Inferior parietal cortex (tissue), 1 donor: ENCODE measurements around the gene SLC22A2.

ENCODE experiments used
- DNase-seq: peaks from one replicate; pipeline ENCODE4 v3.0.0-alpha.2; 2016; ENCODE audit errors: extremely low spot score

The SLC22A2 gene

DNA sequence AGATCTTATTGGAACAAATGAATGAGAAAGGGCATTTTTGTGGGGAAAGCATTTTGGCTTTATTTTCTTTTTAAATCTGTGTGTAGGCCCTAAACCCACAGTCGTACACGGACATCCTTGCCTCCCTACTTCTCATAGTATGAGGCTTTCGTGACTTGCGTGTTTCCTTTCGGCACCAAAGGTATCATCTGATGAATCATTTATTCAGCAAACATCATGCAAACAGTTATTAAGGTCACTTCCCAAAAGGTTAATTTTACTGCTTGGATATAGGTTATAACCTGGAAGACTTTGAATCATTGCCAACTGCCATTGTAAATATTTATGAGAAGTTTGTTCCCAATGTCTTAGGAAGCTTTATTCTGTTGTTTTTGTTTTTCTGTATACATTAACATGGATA lies 15.1 kb upstream of the SLC22A2 start:
- no peak for DNase-seq

DNA sequence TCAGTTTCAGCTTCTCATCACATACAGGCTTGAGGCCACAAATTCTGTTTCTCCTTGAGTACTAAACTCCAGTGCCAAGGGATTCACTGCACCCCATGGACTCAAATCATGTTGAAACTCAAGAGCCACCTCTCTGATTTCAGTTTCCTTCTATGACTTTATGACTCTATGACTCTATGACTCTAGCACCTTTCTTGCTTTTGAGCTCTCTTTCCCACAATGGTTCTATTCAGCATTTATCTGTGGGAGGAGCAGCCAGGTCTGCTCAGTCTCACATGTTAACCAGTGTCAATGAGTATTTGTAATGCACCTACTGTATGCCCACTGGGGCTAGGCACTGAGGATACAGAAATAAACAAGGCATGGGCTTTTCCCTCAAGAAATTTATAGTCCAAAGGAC lies 14.6 kb upstream of the SLC22A2 start:
- DNase-seq, result no peak

DNA sequence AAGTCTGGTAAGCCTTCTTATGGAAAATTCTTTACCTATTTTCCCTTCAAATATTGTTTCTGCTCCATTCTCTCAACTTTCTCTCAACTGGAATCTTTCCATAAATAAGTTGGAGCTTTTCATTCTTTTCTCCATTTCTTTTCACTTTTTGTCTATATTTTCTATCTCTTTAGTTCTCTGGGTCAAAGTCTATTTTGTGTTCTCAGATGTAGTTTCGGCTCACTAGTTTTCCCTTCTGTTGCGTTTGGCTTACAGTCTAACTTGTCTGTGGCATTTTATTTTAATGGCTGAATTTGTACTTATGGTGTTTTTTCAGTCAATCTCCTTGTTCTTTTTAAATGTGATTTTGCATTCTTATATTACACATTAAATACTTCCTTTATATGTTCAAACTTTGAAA lies 14.1 kb upstream of the SLC22A2 start:
- DNase-seq, result no peak

DNA sequence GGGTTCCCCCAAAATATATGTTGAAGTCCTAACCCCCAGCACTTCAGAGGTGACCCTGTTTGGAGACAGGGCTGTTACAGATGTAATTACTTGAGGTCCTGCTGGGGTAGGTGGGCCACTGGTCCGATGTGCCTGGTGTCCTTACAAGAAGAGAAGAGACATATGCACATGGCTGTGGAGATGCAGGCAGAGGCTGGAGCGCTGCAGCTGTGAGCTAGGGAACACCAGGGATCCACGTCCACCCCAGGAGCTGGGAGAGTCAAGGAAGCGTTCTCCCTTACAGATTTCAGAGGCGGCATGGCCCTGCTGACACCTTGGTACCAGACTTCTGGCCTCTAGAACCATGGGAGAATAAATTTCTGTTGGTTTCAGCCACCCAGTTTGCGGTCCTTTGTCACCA lies 11.7 kb upstream of the SLC22A2 start:
- DNase-seq, result no peak

DNA sequence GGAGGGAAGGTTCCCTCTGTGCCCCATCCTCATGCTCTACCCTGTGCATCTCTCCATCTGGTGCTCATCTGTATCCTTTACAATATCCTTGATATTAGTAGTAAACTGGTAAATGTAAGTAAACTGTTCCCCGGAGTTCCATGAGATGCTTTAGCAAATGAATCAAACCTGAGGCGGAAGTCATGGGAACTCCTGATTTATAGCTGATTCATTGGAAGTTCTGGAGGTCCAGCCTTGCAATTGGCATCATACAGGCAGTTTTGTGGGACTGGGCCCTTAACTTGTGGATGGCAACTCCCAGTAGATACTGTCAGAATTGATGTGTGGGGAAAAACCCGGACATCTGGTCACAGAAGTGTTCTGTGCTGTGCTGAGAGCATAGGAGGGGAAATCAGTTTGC lies 11.2 kb upstream of the SLC22A2 start:
- no peak for DNase-seq

DNA sequence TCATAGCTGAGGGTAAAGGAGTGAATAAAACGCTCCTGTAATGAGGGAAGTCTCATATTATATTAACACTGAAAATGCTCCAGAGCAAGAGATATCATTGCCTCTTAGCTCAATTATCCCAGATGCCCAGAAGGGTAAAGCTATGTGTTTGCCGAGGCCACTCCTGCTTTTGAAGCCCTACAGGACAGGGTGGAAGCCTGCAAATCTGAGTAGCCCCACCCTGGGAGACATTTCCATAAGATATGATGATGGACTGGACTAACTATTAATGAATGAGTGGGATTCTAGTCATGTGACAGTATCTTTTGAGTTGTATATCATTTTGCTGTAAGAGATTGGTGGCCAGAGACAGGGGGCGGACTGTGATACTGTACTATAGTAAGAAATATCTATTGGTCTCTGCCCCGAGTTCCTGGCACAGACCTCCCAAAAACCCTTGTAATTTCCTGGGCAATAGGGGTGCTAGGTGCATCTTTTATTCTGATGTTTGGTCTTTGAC lies 10.5 kb upstream of the SLC22A2 start:
- no peak for DNase-seq

DNA sequence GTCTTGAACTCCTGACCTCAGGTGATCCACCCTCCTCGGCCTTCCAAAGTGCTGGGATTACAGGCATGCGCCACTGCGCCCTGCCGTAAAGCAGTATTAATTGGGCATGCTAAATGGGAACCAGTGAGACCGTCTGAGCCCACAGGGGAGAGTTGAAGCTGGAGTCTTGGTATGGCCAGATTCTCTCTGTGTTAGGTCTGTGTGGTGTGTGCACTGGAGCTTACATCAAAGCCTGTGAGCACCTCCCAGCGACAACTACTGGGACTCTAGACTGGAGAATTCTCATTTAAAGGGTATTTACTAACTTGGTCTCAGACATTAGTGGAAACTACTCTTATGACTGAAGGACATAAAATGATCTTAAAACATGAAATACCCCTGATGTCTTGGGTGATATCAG lies 8.5 kb upstream of the SLC22A2 start:
- DNase-seq, result no peak

DNA sequence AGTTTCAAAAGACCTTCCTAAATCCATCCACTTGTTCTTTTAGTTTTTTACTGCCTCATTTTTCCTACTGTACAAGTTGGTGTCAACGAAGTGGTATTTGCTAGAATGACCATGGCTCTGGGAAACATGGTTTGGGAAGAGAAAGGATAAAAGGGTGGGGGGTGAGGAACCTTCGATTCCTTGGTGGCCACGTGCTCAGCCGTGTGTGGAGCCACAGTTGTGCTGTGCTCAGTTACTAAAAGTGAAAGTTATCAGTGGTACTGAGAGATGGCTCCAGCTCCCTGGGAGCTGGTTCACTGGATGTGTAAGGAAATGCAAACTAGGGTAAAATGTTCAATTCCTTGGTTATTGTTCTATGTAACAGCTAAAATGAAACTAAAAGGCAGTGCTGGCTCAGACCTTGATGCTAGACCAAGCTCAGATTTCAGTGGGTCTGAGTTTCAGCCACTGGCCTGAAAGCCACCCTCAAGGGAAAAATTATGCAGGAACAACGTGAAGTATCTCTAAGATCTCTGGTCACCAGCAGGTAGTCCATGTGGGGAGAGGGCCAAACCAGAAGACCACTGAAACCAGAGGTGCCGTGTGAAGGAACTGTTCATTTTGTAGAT lies 7.4 kb upstream of the SLC22A2 start:
- no peak for DNase-seq

DNA sequence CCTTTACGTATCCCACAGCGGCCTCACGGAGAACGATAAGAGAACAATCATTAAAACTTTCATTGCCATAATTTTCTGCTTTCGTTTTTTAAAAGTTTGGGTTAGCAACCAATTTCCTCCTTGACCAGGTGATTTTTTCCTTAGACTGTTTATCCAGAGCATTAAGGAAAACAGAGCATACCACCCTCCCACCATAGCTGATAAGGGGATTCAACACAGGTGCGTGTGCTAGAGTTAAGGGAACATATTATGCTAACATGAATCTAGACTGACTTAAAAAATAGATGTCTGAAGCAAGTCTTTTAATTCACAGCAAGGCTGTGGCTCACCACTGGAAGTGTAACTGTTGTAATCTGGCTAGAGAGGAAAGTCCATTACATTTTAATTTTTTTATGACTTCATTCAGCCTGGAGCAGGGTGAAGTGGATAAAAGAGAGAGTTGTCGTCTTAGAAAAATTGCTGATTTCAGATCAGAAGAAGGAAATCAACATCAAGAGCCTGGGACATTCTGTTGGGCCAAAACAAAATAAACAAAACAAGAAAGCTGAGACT lies 5.5 kb upstream of the SLC22A2 start:
- no peak for DNase-seq

DNA sequence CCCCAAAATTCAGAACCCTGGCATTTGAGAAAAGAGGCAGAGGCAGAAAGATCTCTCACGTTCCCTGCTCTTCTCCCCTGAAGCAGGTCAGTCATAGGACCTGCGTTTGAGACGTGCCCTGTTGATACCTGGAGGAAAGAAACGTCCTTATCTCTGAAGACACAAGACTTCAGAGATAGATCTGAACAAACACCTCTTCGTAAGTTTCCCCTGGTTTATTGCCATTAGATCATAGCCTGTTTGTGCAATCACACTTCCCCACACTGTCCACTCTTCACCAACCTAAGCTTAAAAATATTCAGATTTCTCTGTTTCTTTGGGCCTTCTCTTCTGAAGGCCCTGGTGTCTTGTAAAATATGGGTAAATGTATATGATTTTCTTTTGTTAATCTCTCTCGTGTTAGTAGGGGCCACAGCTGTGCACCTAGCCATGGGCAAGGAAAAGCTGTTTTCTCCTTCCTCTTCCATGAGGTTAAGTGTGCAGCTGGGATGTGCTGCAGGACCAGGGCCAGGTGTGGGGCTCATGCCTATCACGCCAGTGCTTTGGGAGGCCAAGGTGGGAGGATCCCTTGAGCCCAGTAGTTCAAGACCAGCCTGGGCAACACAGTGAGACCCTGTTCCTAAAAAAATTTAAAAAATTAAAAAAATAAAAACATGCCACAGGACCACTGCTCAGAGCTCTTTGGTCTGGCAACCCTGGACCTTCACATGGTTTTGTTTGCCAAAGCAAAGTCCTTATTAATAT lies 4.7 kb upstream of the SLC22A2 start:
- DNase-seq, result no peak

DNA sequence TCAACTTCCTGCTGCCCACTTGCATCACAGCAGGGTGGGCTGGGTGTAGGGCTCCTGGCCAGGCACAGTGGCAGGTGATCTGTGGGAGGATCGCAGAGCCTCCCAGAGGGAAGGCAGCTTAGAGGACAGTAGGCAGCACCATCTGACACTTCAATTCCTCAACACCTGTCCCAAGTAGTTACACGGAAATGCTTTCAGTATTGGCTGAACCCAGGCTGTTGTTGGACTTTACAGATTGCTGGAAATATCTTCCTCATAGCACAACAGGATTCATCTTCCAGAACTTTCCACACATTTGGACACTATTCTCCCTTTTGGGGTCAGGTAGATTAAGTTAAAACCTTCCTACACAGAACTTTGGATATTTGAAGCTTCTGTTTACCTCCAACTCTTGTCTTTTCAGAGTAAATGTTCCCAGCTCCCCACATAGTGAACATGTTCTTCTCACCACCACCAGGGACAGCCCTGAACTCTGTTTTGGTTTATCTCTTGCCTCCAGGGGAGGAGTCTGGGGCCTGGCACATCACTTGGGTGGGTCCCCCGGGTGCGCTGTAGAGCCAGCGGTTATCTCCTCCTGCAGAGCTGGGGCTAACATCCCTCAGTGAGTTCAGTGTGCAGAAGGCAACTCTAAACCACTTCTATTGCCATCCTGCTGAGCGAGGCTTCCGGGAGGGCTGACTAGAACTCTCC lies 3.5 kb upstream of the SLC22A2 start:
- no peak for DNase-seq

DNA sequence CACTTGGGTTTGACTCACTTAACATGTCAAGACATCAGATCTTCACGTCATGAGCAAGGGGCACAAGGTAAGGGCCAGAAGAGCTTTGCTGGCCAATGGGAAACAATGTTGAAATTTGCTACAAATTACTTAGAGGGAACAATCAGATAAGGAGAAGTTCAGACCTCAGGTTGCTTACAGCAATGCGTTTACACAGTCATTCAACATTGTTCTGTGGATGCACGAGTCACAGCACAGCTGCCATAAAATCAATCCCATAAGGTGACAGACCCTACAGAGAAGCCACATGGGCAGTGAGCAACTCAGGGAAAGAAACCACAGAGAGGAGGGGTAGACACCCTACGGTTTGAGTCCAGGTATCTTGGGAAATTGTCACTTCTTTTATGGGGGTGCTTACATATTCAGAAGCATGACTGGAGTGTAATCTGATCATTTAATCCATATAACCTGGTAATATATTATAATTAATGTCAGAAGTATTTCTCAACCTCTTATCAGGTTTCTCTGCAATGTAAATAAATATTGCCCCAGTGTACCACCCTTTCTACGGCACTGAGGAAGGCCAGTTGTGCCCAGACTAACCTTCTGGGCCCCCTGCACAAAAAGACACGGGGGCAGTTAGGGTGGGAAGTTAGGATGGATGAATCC lies 2.3 kb upstream of the SLC22A2 start:
- DNase-seq, result no peak

DNA sequence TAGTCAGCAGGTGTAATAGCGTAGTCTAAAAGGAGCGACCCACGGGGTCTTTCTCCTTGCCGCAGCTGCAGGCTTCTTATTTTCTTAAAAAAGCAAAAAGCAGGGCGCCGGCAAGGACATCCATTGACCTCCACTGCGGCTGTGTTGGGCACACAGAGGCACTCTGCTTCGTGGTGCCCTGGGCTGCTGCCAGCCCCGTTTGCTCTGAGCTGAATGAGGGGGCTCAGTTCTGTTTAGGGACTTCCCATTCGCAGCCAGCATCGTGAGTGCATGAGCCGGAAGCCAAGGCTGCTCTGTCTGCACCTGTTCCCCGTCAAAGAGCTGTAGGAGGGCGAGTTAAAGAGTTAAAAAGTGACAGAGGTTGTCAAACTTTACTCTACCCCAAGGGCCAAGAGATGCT lies 1.7 kb upstream of the SLC22A2 start:
- DNase-seq, result no peak

DNA sequence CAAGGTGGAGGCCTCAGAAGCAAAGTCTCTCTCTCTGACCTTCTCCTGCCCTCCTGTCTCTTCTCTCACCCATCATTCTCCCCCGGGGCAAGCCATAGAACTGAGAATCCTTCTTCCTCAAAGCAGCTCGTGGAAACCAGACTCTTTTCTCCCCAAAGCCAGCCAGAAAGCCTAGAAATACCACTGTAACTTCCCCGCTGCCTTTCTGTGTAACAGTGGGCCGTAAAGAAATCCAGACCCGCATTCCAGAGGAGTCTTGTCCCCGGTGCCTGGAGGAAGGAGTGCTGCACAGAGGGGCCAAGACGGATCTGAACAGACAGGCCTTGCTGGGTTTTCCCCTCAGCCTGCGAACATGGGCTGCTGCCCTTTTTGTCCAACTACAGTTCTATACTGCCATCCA lies 977 bp upstream of the SLC22A2 start:
- DNase-seq, result no peak

DNA sequence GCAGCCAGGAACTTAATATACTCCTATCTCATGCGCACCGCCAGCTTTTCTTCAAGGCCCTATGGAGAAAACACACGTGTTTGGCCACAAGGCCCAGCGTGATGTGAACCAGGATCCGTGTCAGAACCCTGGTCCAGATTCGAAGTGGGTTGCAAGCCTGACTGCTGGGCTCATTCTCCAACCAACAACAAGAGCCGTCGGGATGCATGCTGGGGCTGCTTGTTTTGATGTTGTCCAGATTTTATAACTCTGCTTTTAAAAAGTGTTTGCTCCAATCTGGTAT lies 463 bp upstream of the SLC22A2 start:
- no peak for DNase-seq

DNA sequence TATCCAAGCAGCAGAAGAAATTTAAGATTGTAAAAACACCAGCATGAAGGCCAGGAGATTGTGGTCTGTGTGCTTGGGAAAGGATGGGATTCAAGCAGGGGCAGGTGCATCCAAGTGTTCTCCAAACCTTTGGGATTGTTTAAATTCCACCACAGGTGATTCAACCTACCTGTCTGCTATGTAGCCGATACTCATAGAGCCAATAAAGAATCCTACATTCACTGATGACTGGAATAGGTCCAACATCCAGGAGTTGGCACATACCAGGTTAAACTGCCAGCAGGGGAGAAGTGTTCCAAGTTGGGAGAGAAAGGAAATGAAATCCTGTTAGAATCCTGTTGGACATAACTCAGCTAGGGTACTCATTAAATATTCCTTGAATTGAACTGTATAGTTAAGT lies 2.2 kb downstream of the SLC22A2 start:
- no peak for DNase-seq

DNA sequence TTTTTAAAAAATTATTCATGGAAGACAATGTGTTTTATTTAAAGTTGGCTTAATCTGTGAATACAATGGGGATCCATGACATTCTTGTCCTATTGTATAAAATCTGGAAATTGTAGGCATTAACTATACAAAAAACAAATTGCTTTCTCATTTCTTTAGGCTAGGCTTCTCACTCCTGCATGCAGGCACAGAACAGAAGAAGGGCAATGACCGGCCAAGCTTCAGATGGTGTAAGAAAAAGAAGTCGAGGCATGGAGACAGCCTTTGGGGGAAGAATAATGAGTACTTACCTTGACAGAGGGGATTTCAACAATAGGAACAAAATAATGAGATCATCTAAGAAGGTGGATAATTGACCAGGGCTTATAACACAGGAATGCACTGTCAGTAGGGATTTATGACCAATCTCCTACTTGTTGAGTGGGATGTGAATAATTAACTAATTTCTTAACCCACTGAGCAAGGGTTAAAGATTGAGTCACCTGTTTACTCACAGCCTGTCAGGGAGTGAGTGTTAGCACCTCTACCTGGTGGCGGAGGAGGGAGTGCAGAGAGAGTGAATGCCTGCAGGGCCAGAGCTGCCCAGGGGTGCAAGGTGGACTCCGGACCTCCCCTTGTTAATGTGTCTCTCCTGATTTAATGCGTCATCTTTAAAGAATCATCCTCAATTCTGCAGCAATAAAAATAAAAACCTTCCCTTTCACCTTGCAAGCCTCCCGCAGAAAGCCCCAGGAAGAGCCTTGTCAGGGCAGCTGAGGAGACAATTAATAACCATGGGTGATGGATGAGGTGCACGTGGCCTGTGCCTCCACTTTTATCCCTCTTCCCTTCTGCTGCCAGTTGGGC lies 3.9 kb downstream of the SLC22A2 start:
- DNase-seq, result no peak

DNA sequence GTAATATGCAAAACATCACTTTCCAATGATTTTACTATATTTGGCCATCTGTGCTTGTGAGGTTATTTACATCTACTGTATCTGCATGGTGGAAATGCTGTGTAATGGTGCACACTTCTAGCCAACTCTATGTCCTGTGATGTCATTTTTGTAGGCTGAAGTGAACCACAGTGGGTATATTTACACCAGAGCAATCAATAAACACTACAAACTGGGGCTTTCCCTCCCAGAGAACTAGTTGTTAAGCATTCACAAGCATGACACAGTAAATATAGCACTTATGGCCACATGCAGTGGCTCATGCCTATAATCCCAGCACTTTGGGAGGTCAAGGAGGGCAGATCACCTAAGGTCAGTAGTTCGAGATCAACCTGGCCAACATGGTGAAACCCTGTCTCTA lies 4.9 kb downstream of the SLC22A2 start:
- DNase-seq, result no peak

DNA sequence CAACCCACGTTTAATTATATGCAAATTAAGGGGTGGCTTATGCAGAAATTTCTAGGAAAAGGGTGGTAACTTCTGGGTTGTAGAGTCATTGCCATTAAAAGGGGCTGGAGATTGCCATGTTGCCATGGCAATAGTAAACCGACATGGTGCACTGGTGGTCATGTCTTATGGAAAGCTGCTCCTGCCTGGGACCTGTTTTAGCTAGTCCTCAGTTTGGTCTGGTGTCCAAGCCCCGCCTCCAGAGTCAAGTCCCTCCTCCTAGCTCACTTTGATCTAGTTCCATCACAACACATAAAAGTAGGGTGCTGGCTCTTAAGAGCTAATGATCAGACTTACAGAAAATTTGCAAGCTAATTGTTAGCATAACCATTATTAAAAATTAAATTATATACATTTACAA lies 5.3 kb downstream of the SLC22A2 start:
- DNase-seq, result no peak

DNA sequence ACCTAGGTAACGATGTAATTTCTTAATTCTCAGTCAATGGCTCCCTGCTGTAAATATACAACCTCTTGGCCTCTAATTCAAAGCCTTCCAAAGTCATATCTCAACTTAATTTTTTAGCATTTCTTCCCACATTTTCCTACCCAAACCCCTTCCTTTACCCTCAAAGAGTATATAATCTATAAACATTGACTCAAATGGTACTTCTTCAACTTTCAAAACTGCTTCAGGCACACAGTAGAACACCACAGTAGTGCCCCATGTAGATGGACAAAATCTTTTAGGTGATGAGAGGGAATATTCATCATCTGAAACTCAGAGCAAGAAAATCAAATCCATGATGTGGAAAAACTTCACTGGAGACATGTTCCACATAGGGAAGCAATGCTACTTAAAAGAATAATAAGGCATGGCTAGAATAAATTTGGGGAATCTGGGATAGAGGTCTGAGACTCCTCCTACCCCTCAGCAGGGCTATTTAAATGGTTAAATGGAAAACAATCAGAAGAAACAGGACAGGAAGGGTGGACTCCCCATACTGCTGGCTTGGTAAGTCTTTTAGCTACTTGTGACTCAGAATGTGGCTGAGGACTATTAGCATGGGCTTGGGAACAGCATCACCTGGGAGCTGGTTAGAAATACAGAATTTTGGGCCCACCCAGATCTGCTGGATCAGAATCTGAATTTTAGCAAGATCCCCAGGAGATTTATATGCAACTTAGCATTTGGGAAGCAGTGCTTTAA lies 6.4 kb downstream of the SLC22A2 start:
- DNase-seq, result no peak

DNA sequence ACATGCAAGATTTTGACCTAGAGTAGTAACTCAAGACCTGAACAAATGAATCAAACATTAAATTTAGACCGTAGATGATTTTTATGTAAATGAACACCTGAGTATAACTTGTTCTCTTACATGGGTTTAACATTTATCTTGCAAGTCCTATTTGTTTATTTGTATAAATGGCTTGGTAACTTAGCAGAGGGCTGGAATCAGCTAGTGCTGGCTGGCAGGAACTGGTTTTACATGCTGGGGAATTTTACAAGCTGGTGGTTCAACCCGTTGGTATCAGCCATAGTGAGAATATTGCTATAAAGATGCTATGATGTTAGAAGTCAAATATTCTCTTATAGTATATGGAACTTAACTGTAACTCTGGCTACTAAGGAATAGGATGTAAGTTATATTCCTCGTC lies 8.9 kb downstream of the SLC22A2 start:
- no peak for DNase-seq
